Esophagus muscularis mucosa (tissue), 4 donors: Measurements from ENCODE around the gene RPS6KA2. TPM values are rescaled to one million over a fixed set of nuclear protein-coding genes. Genes with fewer than 3 reads are reported as not detected.

Experiments used
- DNase-seq: peaks from one replicate; pipeline ENCODE4 v3.0.0-alpha.2; 2017; ENCODE audit errors: extremely low spot score
- H3K27ac ChIP-seq, 4 donors: fragments of 200-600 bp; sonication (generic); replicated peaks in 1 of 4; 1 replicate in 3 of 4; 2 replicates in 1 of 4; pipeline ENCODE4 v1.5.1; 2016 to 2019; ENCODE audit warnings: mild to moderate bottlenecking in 1 of 4
- H3K27me3 ChIP-seq, 4 donors: fragments of 200-600 bp; sonication (generic); one replicate each; pipeline versions ENCODE4 v1.5.1 to v1.6.0; 2016 to 2019
- H3K36me3 ChIP-seq, 4 donors: fragments of 200-600 bp; sonication (generic); one replicate each; pipeline ENCODE4 v1.5.1; 2016 to 2019
- H3K4me1 ChIP-seq, 4 donors: fragments of 200-600 bp; sonication (generic); one replicate each; pipeline ENCODE4 v1.5.1; 2016 to 2019
- H3K4me3 ChIP-seq, 4 donors: fragments of 200-600 bp; sonication (generic); 1 replicate in 2 of 4; 2 replicates in 2 of 4; pipeline ENCODE4 v1.5.1; 2016 to 2019; ENCODE audit warnings: mild to moderate bottlenecking in 4 of 4, moderate library complexity in 1 of 4
- H3K9me3 ChIP-seq, 4 donors: fragments of 200-600 bp; sonication (generic); 1 replicate in 3 of 4; 2 replicates in 1 of 4; pipeline ENCODE4 v1.5.1; 2016 to 2019
- CTCF ChIP-seq, 3 experiments: fragments of 200-600 bp in 2 of 3; fragments of 450-650 bp in 1 of 3; sonication (generic) in 2 of 3; IDR thresholded peaks; one replicate each; pipeline ENCODE4 v1.5.1; 2017 to 2019; ENCODE audit warnings: antibody characterized with exemption in 3 of 3, mild to moderate bottlenecking in 2 of 3, moderate library complexity in 1 of 3
- EP300 ChIP-seq: sonication (generic); formaldehyde crosslinking; IDR thresholded peaks from one replicate; pipeline ENCODE4 v1.6.1; 2017; ENCODE audit warnings: antibody characterized with exemption
- POLR2A ChIP-seq: fragments of 450-650 bp; IDR thresholded peaks from one replicate; pipeline ENCODE4 v1.6.1; 2017; ENCODE audit warnings: antibody characterized with exemption, moderate library complexity, mild to moderate bottlenecking, low read depth
- POLR2AphosphoS5 ChIP-seq, 2 donors: sonication (generic); formaldehyde crosslinking; IDR thresholded peaks; one replicate each; pipeline ENCODE4 v1.6.1; 2017; ENCODE audit warnings: antibody characterized with exemption in 2 of 2
- whole genome bisulfite sequencing: methylation state at CpG from one replicate; pipeline ENCODE4 v1.1.5; 2018; 5-methylcytosine and 5-hydroxymethylcytosine counted together
- intact Hi-C: fragments of 100-400 bp; cut with DNase I; formaldehyde crosslinking; loops from one replicate; pipeline ENCODE4 v1.15.1; 2023
- total RNA-seq, 4 donors: library from RNA; depleted of rRNA; stranded (reverse); fragments of >200 nt; gene quantifications; one replicate each; pipeline versions ENCODE4 v1.1.0 to v1.2.1, GENCODE V29; 2016

Gene RPS6KA2
- total RNA-seq, 4 donors from 2014 or later = 83.9 to 126 (median 112) TPM

DNA sequence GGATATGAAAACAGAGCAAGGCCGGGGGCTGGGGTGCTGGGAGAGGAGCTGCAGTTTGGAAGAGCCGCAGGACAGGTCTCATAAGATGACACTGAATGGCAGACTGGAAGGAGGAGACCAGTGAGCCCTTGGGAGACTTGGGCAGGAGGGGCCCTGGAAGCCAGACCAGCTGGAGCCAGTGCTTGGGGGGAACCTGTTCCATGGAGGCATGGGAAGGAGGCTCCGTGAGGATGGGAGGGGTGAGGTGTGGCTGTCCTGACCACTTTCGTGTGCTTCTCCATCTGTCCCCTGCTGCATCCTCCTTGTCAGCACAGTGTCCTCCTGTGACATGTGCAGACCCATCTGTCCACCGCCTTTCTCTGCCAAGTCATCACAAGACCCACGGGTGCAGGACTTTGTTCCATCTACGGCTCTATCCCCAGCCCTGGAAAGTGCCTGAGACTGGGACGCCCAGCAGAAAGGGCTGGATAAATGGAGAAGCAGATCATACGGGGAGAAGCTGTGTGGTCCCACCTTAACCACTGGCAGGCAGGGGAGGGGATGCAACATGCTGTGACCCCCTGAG is 159.5 kb downstream of the RPS6KA2 start:
- Histone ChIP-seq H3K27me3 (no peaks in the 10 kb centered on the region), H3K4me3 (no peak overlapping the region), H3K36me3 (peaks cover 0 to 85% (median 65%) of the 10 kb centered on the region in 4 donors), H3K4me1 (peaks cover 0 to 19% (median 17%) of the 10 kb centered on the region in 4 donors), H3K27ac (no peak overlapping the region), H3K9me3 (no peaks in the 10 kb centered on the region)
- 95% methylated on average over 9 of the region's 9 CpGs for WGBS
- TF ChIP-seq POLR2AphosphoS5 (IDR thresholded peaks at IDR 0.05) (no peak), CTCF (IDR thresholded peaks at IDR 0.05) (no peak), POLR2A (no peak), EP300 (no peak)
- DNase-seq = no peak
- intact Hi-C loops = loop anchor here (10.0 kb wide), 1 partner anchor 157 kb away; the partner anchor contains the start of gene RPS6KA2

DNA sequence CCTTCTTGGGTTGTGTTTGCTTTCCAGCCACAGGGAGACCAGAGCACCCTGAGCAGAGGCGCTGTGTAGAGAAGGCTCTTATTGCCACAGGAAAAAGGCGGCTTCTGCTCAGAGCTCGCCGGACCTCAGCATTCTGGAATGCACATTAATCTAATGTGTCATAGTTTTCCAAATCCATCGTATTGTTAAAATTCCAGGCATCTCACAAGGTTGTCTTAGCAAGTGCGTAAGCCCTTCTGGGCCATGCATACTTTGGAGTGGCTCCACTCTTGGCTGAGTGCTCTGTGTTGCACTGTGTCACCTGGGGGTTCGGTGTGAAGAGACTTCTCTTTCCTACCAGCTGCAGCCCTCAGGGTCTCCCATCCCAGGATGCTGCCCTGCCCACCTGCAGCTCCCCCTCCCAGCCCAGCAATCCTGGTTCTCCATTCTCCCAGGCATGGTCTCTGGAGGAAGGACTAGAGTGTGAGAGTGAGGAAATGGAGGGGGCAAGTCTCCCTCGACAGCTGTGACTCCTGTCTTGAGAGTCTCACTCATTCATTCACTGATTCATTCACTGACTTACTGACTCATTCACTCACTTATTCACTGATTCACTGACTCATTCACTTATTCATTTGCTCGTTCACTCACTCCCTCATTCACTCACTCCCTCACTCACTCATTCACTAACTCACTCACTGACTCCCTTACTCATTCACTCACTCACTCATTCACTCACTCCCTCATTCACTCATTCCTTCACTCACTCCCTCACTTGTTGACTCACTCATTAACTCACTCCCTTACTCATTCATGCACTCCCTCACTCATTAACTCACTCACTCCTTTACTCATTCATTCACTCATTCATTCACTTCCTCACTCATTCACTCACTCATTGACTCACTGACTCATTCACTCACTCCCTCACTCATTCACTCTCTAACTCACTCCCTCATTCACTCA is 160.6 kb downstream of the RPS6KA2 start:
- DNase-seq = no peak
- 39% methylated on average over 5 of the region's 9 CpGs for WGBS
- Histone ChIP-seq H3K9me3 (no peaks in the 10 kb centered on the region), H3K4me3 (peak overlapping the region in 2 of 4 donors; percentile 3 to 4), H3K27ac (peak overlapping the region; percentile 67 to 73 (median 71)), H3K4me1 (peaks cover 0 to 19% (median 17%) of the 10 kb centered on the region in 4 donors), H3K36me3 (peaks cover 0 to 83% (median 65%) of the 10 kb centered on the region in 4 donors), H3K27me3 (no peaks in the 10 kb centered on the region)
- no peak for TF ChIP-seq CTCF (IDR thresholded peaks at IDR 0.05)
- peak; percentile 43 to 70 for TF ChIP-seq POLR2AphosphoS5 (IDR thresholded peaks at IDR 0.05)
- intact Hi-C loops = loop anchor here (10.0 kb wide), 1 partner anchor 158 kb away; the partner anchor contains the start of gene RPS6KA2

DNA sequence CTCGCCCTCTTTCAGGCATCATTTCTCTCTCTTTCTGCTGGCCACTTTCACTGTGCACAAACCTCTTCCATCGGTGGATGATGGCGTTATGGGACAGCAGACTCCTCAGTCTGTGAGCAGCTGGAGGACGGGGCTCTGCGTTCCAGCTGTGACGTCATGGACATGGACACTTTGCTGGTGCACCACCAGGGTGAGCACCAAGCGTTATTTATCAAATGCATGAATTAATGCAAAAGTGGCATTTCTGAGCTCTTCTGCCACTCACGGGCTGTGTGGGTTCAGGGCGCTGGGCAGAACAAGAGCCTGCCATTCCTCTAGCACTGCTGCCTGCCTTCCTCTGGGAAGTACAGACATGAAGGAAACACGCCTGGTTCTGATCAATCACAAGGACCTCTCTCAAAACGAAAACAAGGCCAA is 161.4 kb downstream of the RPS6KA2 start:
- DNase-seq = no peak
- Histone ChIP-seq H3K9me3 (no peaks in the 10 kb centered on the region), H3K27me3 (no peaks in the 10 kb centered on the region), H3K36me3 (peaks cover 0 to 79% (median 60%) of the 10 kb centered on the region in 4 donors), H3K4me1 (peaks cover 0 to 19% (median 17%) of the 10 kb centered on the region in 4 donors), H3K27ac (peak overlapping the region; percentile 67 to 73 (median 71)), H3K4me3 (peak overlapping the region in 2 of 4 donors; percentile 3 to 4)
- TF ChIP-seq CTCF (IDR thresholded peaks at IDR 0.05) (peak in 1 of 3 experiments; percentile 40), EP300 (no peak)
- 62% methylated on average over 11 of the region's 11 CpGs for WGBS
- intact Hi-C loops = loop anchor here (10.0 kb wide), 1 partner anchor 159 kb away; the partner anchor contains the start of gene RPS6KA2

DNA sequence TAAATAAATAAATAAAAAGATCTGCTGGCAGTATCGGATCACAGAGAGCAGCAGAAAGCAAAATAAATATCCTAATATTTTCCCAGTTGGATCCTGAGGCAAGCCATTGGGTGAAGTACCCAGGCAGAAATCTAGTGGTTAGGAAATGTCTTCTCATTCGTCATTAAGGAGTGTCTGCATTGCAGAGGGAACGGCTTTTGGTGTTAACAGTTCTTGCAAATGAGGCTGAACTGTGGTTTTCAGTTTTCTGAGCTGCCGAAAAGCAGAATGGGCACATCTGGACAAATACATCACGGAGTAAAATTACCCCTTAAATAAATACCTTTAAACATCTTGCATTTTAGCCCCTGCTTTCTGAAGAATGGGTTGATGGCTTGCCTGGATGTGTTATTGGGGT is 162.1 kb downstream of the RPS6KA2 start:
- Histone ChIP-seq H3K27me3 (no peaks in the 10 kb centered on the region), H3K4me3 (no peak overlapping the region), H3K27ac (no peak overlapping the region), H3K9me3 (no peaks in the 10 kb centered on the region), H3K4me1 (peaks cover 0 to 19% (median 17%) of the 10 kb centered on the region in 4 donors), H3K36me3 (peaks cover 3 to 80% (median 54%) of the 10 kb centered on the region in 4 donors)
- DNase-seq = no peak
- intact Hi-C loops = loop anchor here (10.0 kb wide), 1 partner anchor 160 kb away; the partner anchor contains the start of gene RPS6KA2
- TF ChIP-seq EP300 (no peak), CTCF (IDR thresholded peaks at IDR 0.05) (no peak), POLR2AphosphoS5 (IDR thresholded peaks at IDR 0.05) (no peak), POLR2A (no peak)
- 90% methylated on average over 5 of the region's 5 CpGs for WGBS
